Endothelial cell of umbilical vein (primary cell): ENCODE results near the gene TMEM145. TPM values are rescaled to one million over a fixed set of nuclear protein-coding genes. Genes with fewer than 3 reads are reported as not detected.

Experiments
- BruUV-seq: library from RNA; stranded (reverse); fragments of 400-500 nt; replicated peaks from 2 replicates; lab custom pipeline; 2021; lab: Mats Ljungman, UMichigan
- CTCF ChIA-PET: fragments of 300-600, 350-600 bp; sonication (Branson Sonifier 250); formaldehyde crosslinking; loops from one replicate; lab custom pipeline; 2021; ENCODE audit warnings: antibody characterized with exemption, inconsistent platforms; lab: Charles Lee
- POLR2A ChIA-PET: fragments of 300-600, 350-600 bp; sonication (Branson Sonifier 250); formaldehyde crosslinking; loops from one replicate; lab custom pipeline; 2021; ENCODE audit warnings: antibody characterized with exemption, inconsistent platforms; lab: Charles Lee
- DNase-seq: peaks from one replicate; pipeline ENCODE4 v3.0.0-alpha.2; 2011; ENCODE audit warnings: low read depth, low spot score
- FAIRE-seq: peaks from 2 replicates; lab custom pipeline; 2011; peaks lifted over from hg19 to GRCh38; lab: Jason Lieb, UNC
- H2AFZ ChIP-seq: 2 replicates; pipeline ENCODE4 v1.6.0; 2012; ENCODE audit warnings: low read depth, low read length, control low read depth, inconsistent platforms
- H3K27ac ChIP-seq: 2 replicates; pipeline ENCODE4 v1.5.1; 2011; ENCODE audit warnings: low read depth, mild to moderate bottlenecking, control low read depth, low read length, moderate library complexity; ENCODE audit not compliant: insufficient read depth
- H3K27me3 ChIP-seq, 2 experiments: 2 replicates each; pipeline versions ENCODE4 v1.6.0 to v1.6.1; 2011; ENCODE audit warnings: low read length in 2 of 2, mixed read lengths in 1 of 2; ENCODE audit not compliant: control insufficient read depth in 2 of 2, insufficient read depth in 2 of 2
- H3K36me3 ChIP-seq, 2 experiments: 2 replicates in 1 of 2; 3 replicates in 1 of 2; pipeline ENCODE4 v1.5.1; 2011; ENCODE audit warnings: low read length in 2 of 2, mild to moderate bottlenecking in 1 of 2, moderate library complexity in 1 of 2; ENCODE audit not compliant: control insufficient read depth in 2 of 2, insufficient read depth in 2 of 2; ENCODE audit errors: extremely low read depth in 1 of 2
- H3K4me1 ChIP-seq: 3 replicates; pipeline ENCODE4 v1.5.1; 2011; ENCODE audit warnings: mild to moderate bottlenecking, low read length; ENCODE audit not compliant: control insufficient read depth, insufficient read depth; ENCODE audit errors: extremely low read depth
- H3K4me2 ChIP-seq: 2 replicates; pipeline ENCODE4 v1.6.1; 2011; ENCODE audit warnings: low read length, control low read depth, mixed read lengths; ENCODE audit not compliant: insufficient read depth
- H3K4me3 ChIP-seq, 3 experiments: fragments of 200-600 bp in 1 of 3; sonication (generic), shearing (Covaris generic) in 1 of 3; replicated peaks in 1 of 3; 2 replicates each; pipeline ENCODE4 v1.5.1; 2011 to 2016; ENCODE audit warnings: control low read depth in 3 of 3, low read length in 3 of 3, mild to moderate bottlenecking in 2 of 3, inconsistent platforms in 1 of 3, low read depth in 1 of 3, moderate library complexity in 1 of 3; ENCODE audit not compliant: insufficient read depth in 1 of 3
- H3K79me2 ChIP-seq: 2 replicates; pipeline ENCODE4 v1.6.0; 2012; ENCODE audit warnings: low read length, inconsistent platforms; ENCODE audit not compliant: control insufficient read depth, insufficient read depth
- H3K9ac ChIP-seq: replicated peaks from 2 replicates; pipeline ENCODE3; 2011; ENCODE audit warnings: low read length, control low read depth; ENCODE audit not compliant: insufficient read depth; ENCODE audit errors: extremely low read depth
- H3K9me1 ChIP-seq: replicated peaks from 3 replicates; pipeline ENCODE4 v1.6.0; 2011; ENCODE audit warnings: mild to moderate bottlenecking, low read length; ENCODE audit not compliant: control insufficient read depth, insufficient read depth; ENCODE audit errors: extremely low read depth
- H3K9me3 ChIP-seq: replicated peaks from 2 replicates; pipeline ENCODE4 v1.5.1; 2012; ENCODE audit warnings: low read length, inconsistent platforms; ENCODE audit not compliant: control insufficient read depth, insufficient read depth
- H4K20me1 ChIP-seq: replicated peaks from 2 replicates; pipeline ENCODE3; 2011; ENCODE audit warnings: mild to moderate bottlenecking, low read length; ENCODE audit not compliant: control insufficient read depth, insufficient read depth; ENCODE audit errors: extremely low read depth
- CTCF ChIP-seq, 2 donors: IDR thresholded peaks; 1 replicate in 1 of 2; 2 replicates in 1 of 2; pipeline ENCODE4 v1.5.1; 2011; ENCODE audit warnings: low read length in 2 of 2, mild to moderate bottlenecking in 2 of 2, moderate library complexity in 2 of 2, control low read depth in 1 of 2, inconsistent platforms in 1 of 2, low read depth in 1 of 2; ENCODE audit not compliant: insufficient read depth in 1 of 2; ENCODE audit errors: extremely low read depth in 1 of 2
- EZH2 ChIP-seq: IDR thresholded peaks from 2 replicates; pipeline ENCODE4 v1.6.1; 2012; ENCODE audit warnings: borderline replicate concordance, low read depth, mild to moderate bottlenecking, moderate library complexity, low read length, inconsistent platforms; ENCODE audit not compliant: severe bottlenecking
- FOS ChIP-seq: IDR thresholded peaks from 2 replicates; pipeline ENCODE4 v1.6.1; 2011; ENCODE audit warnings: mild to moderate bottlenecking, low read length, moderate library complexity, borderline replicate concordance; ENCODE audit not compliant: insufficient read depth
- GATA2 ChIP-seq: IDR thresholded peaks from 2 replicates; pipeline ENCODE4 v1.7.0; 2011; ENCODE audit warnings: low read depth, mild to moderate bottlenecking, moderate library complexity, mixed read lengths, low read length; ENCODE audit not compliant: insufficient read length, insufficient read depth
- JUN ChIP-seq: IDR thresholded peaks from 2 replicates; pipeline ENCODE4 v1.6.1; 2011; ENCODE audit warnings: borderline replicate concordance, low read depth; ENCODE audit not compliant: insufficient read length, insufficient read depth
- MAX ChIP-seq: IDR thresholded peaks from 2 replicates; pipeline ENCODE4 v1.6.1; 2011; ENCODE audit not compliant: insufficient read depth, insufficient read length
- MYC ChIP-seq: IDR thresholded peaks from one replicate; pipeline ENCODE4 v1.6.1; 2011; ENCODE audit warnings: mild to moderate bottlenecking, low read depth, low read length
- POLR2A ChIP-seq: IDR thresholded peaks from 2 replicates; pipeline ENCODE4 v1.6.1; 2012; ENCODE audit warnings: low read depth, mild to moderate bottlenecking, control low read depth, low read length
- POLR2AphosphoS5 ChIP-seq: IDR thresholded peaks from 2 replicates; pipeline ENCODE4 v1.6.1; 2012; ENCODE audit warnings: low read depth, mild to moderate bottlenecking, control low read depth, low read length, moderate library complexity; ENCODE audit not compliant: insufficient read depth
- dilution Hi-C: fragments of 300-500 bp; cut with MboI; formaldehyde crosslinking; loops from one replicate; pipeline ENCODE4 v1.15.0; 2019; ENCODE audit warnings: low sequenced_read_pairs; ENCODE audit not compliant: extremely low pct_ligation_motif_present
- intact Hi-C: fragments of 100-400 bp; cut with micrococcal nuclease; formaldehyde crosslinking; loops from one replicate; pipeline ENCODE4 v1.10.0; 2022
- polyA plus RNA-seq, 4 experiments: library from polyadenylated mRNA; depleted of rRNA in 3 of 4; stranded (reverse) in 3 of 4; unstranded in 1 of 4; fragments of >200 nt; gene quantifications; 2 replicates each; pipeline versions ENCODE4 v1.2.1 to v1.2.3, GENCODE V29; 2011 to 2012; ENCODE audit warnings: missing spikeins in 1 of 4
- total RNA-seq: library from RNA; stranded (reverse); gene quantifications from 2 replicates; pipeline ENCODE4 v1.2.3, GENCODE V29; 2021

Gene TMEM145
- total and polyA plus RNA-seq, 2 donors (not counting 3 experiments of a cell fraction or from before 2014, with no cell fraction given) = not detected

DNA sequence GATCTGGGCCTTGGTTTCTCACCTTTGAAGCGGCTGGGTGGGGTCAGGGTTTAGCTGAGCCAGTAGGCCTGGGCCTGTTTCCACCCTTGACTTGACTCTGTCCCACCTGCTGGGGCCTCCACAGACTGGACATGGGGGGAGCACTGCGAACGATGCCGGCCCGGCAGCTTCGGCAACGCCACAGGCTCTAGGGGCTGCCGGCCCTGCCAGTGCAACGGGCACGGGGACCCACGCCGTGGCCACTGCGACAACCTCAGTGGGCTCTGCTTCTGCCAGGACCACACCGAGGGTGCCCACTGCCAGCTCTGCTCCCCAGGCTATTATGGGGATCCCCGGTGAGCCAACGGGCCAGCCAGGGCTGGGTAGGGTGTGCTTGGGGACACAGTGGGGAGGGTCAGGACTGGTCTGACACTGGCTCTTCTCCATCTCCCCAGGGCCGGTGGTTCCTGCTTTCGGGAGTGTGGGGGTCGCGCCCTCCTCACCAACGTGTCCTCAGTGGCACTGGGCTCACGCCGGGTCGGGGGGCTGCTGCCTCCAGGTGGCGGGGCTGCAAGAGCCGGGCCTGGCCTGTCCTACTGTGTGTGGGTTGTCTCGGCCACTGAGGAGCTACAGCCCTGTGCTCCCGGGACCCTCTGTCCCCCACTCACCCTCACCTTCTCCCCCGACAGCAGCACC lies 40.4 kb downstream of the TMEM145 start:
- no TSS peak for BruUV-seq
- intact Hi-C loops = no loop called here
- Histone ChIP-seq H3K9me3 (no peaks in the 10 kb centered on the region), H3K9ac (no peak overlapping the region), H3K36me3 (peaks cover 0 to 26% of the 10 kb centered on the region in 2 experiments), H3K4me2 (no peak overlapping the region), H4K20me1 (no peaks in the 10 kb centered on the region), H3K4me3 (no peak overlapping the region), H2AFZ (no peak overlapping the region), H3K79me2 (no peaks in the 10 kb centered on the region), H3K9me1 (no peaks in the 10 kb centered on the region), H3K27me3 (no peaks in the 10 kb centered on the region), H3K4me1 (no peaks in the 10 kb centered on the region), H3K27ac (no peak overlapping the region)
- TF ChIP-seq POLR2A (no peak), MYC (no peak)
- DNase-seq (no peak), FAIRE-seq (no peak)
- CTCF ChIA-PET = interaction anchor here (1.0 kb wide), 1 partner anchor 10 kb away, joined by 3 read pairs; no protein-coding TSS in a partner anchor
- POLR2A ChIA-PET = no interaction called here
- dilution Hi-C loops = no loop called here

GRCh38 chr19:42355896-42356295 lies 42.8 kb downstream of the TMEM145 start:
- POLR2A ChIA-PET = no interaction called here
- intact Hi-C loops = no loop called here

More at GRCh38 chr19:42355896-42356295, 42.8 kb downstream of the TMEM145 start:
- H2AFZ ChIP-seq = no peak overlapping the region
- FAIRE-seq = no peak
- peaks cover 0 to 25% of the 10 kb centered on the region in 2 experiments for H3K36me3 ChIP-seq
- H3K4me2 ChIP-seq = no peak overlapping the region
- H3K9me3 ChIP-seq = no peaks in the 10 kb centered on the region
- H3K9me1 ChIP-seq = no peaks in the 10 kb centered on the region
- no peaks in the 10 kb centered on the region for H4K20me1 ChIP-seq
- H3K79me2 ChIP-seq = no peaks in the 10 kb centered on the region
- no TSS peak for BruUV-seq
- H3K9ac ChIP-seq = no peak overlapping the region
- no peak for DNase-seq
- no peak overlapping the region for H3K4me3 ChIP-seq
- CTCF ChIA-PET = no interaction called here
- no peaks in the 10 kb centered on the region for H3K27me3 ChIP-seq
- TF ChIP-seq FOS (no peak), GATA2 (no peak), CTCF (IDR thresholded peaks at IDR 0.05; ENCODE audit: extremely low read depth in 1 of 2, insufficient read depth in 1 of 2, low read depth in 1 of 2, low read length in 2 of 2) (no peak), POLR2A (no peak), MAX (no peak), POLR2AphosphoS5 (no peak), EZH2 (no peak), JUN (no peak), MYC (no peak)
- no peak overlapping the region for H3K27ac ChIP-seq
- no peaks in the 10 kb centered on the region for H3K4me1 ChIP-seq
- dilution Hi-C loops = no loop called here
